T47D (cell line): ENCODE data around the gene KIAA0586.
A peak's percentile ranks its signal among the peaks of the same experiment; 100 is the strongest.
"Not testable (repeated sequence)": the region's sequence is repeated elsewhere in the genome, so short reads cannot be mapped to it uniquely, and the experiment has no call there.

Experiments used
- DNase-seq, 2 experiments: peaks; one replicate each; pipeline versions ENCODE4 v3.0.0 to v3.0.0-alpha.2; 2011 to 2012; ENCODE audit warnings: low read depth in 1 of 2, low spot score in 1 of 2
- JUND ChIP-seq: IDR thresholded peaks from 2 replicates; pipeline ENCODE4 v1.6.1; 2012; ENCODE audit warnings: low read depth
- in situ Hi-C: cut with HindIII; loops from 2 replicates; pipeline ENCODE4 v1.10.0; 2016; ENCODE audit warnings: low sequenced_read_pairs, low pct_unique_long_range_greater_than_20kb

KIAA0586 gene

GRCh38 chr14:58476320-58476719, 48.8 kb downstream of the KIAA0586 start:
- no peak for TF ChIP-seq JUND
- no peak for DNase-seq
- in situ Hi-C loops = no loop called here

GRCh38 chr14:58477653-58478052, 50.1 kb downstream of the KIAA0586 start:
- DNase-seq = no peak
- no peak for TF ChIP-seq JUND
- in situ Hi-C loops = no loop called here

- in situ Hi-C loops, DNase-seq: not testable (repeated sequence)
Measured at GRCh38 chr14:58478329-58478728, 50.8 kb downstream of the KIAA0586 start.

- TF ChIP-seq JUND = no peak
- in situ Hi-C loops = no loop called here
- DNase-seq = no peak
Measured at GRCh38 chr14:58479975-58480374, 52.5 kb downstream of the KIAA0586 start.

GRCh38 chr14:58484176-58484575, 56.7 kb downstream of the KIAA0586 start:
- in situ Hi-C loops = no loop called here
- DNase-seq = no peak

GRCh38 chr14:58488550-58488949, 61.0 kb downstream of the KIAA0586 start:
- in situ Hi-C loops = no loop called here
- no peak for DNase-seq
- no peak for TF ChIP-seq JUND

More at GRCh38 chr14:58484176-58484575, 56.7 kb downstream of the KIAA0586 start:
- TF ChIP-seq JUND = no peak

GRCh38 chr14:58491593-58491992, 64.1 kb downstream of the KIAA0586 start:
- in situ Hi-C loops = no loop called here
- TF ChIP-seq JUND = no peak
- DNase-seq = no peak

GRCh38 chr14:58492044-58492443, 64.5 kb downstream of the KIAA0586 start:
- no peak for DNase-seq
- no peak for TF ChIP-seq JUND
- in situ Hi-C loops = no loop called here

- TF ChIP-seq JUND = no peak
- in situ Hi-C loops = no loop called here
- DNase-seq = peak; percentile 15 to 77
Measured at GRCh38 chr14:58501214-58501816, 73.8 kb downstream of the KIAA0586 start.

- in situ Hi-C loops = no loop called here
- TF ChIP-seq JUND = no peak
- DNase-seq = no peak
Measured at GRCh38 chr14:58513272-58513671, 85.8 kb downstream of the KIAA0586 start.

GRCh38 chr14:58517592-58517991, 90.1 kb downstream of the KIAA0586 start:
- in situ Hi-C loops = no loop called here
- no peak for TF ChIP-seq JUND
- no peak for DNase-seq

- in situ Hi-C loops = not testable (repeated sequence)
Measured at GRCh38 chr14:58525691-58526090, 98.2 kb downstream of the KIAA0586 start.

GRCh38 chr14:58533446-58533845, 105.9 kb downstream of the KIAA0586 start:
- no peak for DNase-seq
- in situ Hi-C loops = no loop called here
- TF ChIP-seq JUND = no peak

More at GRCh38 chr14:58525691-58526090, 98.2 kb downstream of the KIAA0586 start:
- DNase-seq = not testable (repeated sequence)

- in situ Hi-C loops = no loop called here
- DNase-seq = no peak
- TF ChIP-seq JUND = no peak
Measured at GRCh38 chr14:58535044-58535443, 107.5 kb downstream of the KIAA0586 start.
